Lower leg skin (tissue), 4 donors: Measurements from ENCODE around the gene TBX4. TPM values are rescaled to one million over a fixed set of nuclear protein-coding genes. Genes with fewer than 3 reads are reported as not detected.

ENCODE experiments used
- DNase-seq, 2 donors: peaks; one replicate each; pipeline ENCODE4 v3.0.0-alpha.2; 2019; ENCODE audit warnings: low spot score in 2 of 2
- H3K4me3 ChIP-seq: fragments of 200-600 bp; sonication (generic); 2 replicates; pipeline ENCODE4 v1.5.1; 2017; ENCODE audit warnings: mild to moderate bottlenecking, low read depth; ENCODE audit not compliant: poor library complexity, severe bottlenecking
- POLR2A ChIP-seq, 2 donors: fragments of 450-650 bp; IDR thresholded peaks; one replicate each; pipeline ENCODE4 v1.6.1; 2016 to 2017; ENCODE audit warnings: antibody characterized with exemption in 2 of 2, mild to moderate bottlenecking in 1 of 2, moderate library complexity in 1 of 2
- WGBS, 2 donors: methylation state at CpG; one replicate each; pipeline ENCODE4 v1.1.5; 2018; 5-methylcytosine and 5-hydroxymethylcytosine counted together
- intact Hi-C: fragments of 100-400 bp; cut with DNase I; formaldehyde crosslinking; loops from one replicate; pipeline ENCODE4 v1.15.0; 2023; ENCODE audit warnings: low total_unique reads
- total RNA-seq, 4 donors: library from RNA; depleted of rRNA; stranded (reverse); fragments of >200 nt; gene quantifications; one replicate each; pipeline ENCODE4 v1.1.0, GENCODE V29; 2016
- TF ChIP-seq, protein P1 (sequence below), 3 donors: fragments of 450-650 bp; IDR thresholded peaks; one replicate each; pipeline ENCODE4 v1.5.1; 2016; ENCODE audit warnings: antibody characterized with exemption in 3 of 3, mild to moderate bottlenecking in 3 of 3, moderate library complexity in 2 of 3

The TBX4 gene
- total RNA-seq, 4 donors from 2014 or later: 0.53 TPM; not detected in 3

DNA sequence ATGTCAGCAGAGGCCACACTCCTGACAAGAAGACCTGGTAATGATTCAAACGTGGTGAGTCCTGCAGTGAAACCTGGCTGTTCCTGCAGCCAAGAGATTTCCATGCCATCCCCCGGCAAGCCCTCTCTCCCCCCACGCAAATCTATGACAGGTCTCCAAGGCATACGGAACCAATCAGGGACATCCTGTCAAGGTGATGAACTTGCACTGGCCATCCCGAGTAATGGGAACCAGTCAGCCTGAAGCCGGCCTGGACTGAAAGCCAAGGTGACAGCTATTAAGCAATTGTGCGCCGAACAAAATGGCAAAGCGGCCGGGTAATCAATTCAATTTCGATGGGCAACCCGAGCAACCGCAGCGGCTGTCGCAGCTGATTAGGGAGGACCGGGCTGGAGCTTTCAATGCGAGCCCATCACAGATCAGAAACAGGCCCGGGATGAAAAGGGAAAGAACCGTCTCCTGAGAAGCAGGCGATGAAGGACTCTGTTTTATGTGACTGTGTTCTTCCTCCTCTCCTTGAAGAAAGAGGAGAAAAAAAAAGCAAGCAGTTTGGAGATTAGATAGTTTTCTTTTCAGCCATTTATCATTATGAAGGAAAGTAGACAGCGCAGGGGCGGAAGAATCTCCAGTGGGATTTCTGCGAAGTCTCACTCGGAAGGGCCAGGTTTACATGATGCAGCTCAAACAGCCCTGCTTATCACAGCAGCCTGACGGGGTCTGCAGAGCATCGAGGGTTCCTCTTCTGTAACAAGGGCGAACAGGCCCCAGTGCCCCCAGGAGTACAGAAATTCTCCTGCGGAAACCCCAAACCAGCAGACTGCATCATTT lies 35.2 kb downstream of the TBX4 start:
- DNase-seq: peak in 1 of 2 donors; percentile 81
- TF ChIP-seq, protein P1, sequence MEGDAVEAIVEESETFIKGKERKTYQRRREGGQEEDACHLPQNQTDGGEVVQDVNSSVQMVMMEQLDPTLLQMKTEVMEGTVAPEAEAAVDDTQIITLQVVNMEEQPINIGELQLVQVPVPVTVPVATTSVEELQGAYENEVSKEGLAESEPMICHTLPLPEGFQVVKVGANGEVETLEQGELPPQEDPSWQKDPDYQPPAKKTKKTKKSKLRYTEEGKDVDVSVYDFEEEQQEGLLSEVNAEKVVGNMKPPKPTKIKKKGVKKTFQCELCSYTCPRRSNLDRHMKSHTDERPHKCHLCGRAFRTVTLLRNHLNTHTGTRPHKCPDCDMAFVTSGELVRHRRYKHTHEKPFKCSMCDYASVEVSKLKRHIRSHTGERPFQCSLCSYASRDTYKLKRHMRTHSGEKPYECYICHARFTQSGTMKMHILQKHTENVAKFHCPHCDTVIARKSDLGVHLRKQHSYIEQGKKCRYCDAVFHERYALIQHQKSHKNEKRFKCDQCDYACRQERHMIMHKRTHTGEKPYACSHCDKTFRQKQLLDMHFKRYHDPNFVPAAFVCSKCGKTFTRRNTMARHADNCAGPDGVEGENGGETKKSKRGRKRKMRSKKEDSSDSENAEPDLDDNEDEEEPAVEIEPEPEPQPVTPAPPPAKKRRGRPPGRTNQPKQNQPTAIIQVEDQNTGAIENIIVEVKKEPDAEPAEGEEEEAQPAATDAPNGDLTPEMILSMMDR (IDR thresholded peaks at IDR 0.05): no peak
- no peak for TF ChIP-seq POLR2A (IDR thresholded peaks at IDR 0.05)
- H3K4me3 ChIP-seq: no peak overlapping the region
- intact Hi-C loops: no loop called here
- 83 to 88% methylated on average over 28 of the region's 28 CpGs for WGBS, 2 donors

DNA sequence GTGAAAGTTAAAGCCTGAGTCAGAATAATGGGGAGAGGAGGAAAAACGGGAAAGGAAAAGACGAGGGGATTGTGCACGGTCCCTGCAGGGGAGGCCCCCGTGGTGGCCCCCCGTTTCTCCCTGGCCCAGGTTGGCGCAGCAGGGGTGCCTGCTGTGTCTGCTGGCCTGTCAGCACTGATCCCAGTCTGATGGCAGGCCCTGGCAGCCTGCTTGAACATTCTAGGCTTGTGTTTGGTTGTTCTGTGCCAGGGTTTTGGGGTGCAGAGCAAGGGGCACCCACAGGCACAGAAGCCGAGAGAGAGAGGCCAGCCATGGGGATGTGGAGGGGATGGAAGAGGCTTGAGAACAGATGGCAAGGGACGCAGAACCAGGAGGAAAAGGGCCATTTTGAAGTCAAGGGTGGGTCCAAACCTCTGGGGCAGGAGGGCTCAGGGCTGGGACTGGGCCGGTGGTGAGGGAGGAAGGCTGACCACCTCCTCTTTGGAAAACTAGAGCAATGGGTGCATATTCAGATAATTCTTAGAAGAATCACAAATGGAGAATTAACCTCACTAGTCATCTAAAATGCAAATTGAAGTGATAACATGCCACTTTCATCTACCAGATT lies 35.9 kb downstream of the TBX4 start:
- DNase-seq: peak in 1 of 2 donors; percentile 73
- WGBS, 2 donors: 89 to 90% methylated on average over 8 to 9 of the region's 9 CpGs
- intact Hi-C loops: no loop called here
- TF ChIP-seq POLR2A (IDR thresholded peaks at IDR 0.05): no peak
- TF ChIP-seq, protein P1 (IDR thresholded peaks at IDR 0.05): no peak
- no peak overlapping the region for H3K4me3 ChIP-seq

DNA sequence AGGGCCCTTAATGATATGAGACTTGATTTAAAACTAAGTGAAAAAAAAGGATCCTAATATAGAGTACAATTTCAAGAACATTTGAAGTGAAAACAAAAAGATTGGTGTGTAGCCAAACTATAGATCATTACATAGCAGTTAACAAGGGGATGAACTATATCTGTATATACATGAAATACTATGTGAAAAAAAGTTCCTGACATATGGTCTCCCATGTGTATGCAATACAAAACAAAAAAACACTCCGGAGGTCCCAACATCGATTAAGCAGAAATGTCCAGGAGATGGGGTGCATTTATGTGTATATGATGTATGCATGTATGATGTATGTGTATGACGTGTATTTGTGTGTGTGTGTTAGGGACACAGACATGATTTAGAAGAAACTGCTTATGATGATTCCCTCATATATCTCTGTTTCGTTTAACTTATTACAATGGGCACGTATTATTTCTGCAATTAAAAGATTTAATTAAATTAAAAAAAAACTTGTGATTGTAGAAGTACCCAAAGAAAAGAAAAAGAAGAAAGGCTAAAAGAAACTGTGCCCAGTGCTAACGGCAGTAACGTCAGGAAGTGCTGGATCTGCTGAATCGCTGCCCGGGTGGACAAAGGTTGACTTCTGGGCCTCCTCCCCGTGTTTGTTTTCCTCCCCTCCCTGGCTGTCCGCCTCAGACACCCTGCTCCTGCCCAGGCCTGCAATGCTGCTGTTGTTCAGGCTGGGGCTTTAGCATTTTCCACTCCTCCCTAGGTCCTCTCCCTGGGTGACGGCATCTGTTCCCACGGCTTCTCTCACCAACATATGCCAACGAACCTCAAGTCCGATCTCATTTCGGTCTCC lies 36.9 kb downstream of the TBX4 start:
- TF ChIP-seq POLR2A (IDR thresholded peaks at IDR 0.05): no peak
- TF ChIP-seq, protein P1 (IDR thresholded peaks at IDR 0.05): no peak
- intact Hi-C loops: no loop called here
- peak in 1 of 2 donors; percentile 78 for DNase-seq
- 69 to 76% methylated on average over 16 of the region's 16 CpGs for WGBS, 2 donors
- no peak overlapping the region for H3K4me3 ChIP-seq

DNA sequence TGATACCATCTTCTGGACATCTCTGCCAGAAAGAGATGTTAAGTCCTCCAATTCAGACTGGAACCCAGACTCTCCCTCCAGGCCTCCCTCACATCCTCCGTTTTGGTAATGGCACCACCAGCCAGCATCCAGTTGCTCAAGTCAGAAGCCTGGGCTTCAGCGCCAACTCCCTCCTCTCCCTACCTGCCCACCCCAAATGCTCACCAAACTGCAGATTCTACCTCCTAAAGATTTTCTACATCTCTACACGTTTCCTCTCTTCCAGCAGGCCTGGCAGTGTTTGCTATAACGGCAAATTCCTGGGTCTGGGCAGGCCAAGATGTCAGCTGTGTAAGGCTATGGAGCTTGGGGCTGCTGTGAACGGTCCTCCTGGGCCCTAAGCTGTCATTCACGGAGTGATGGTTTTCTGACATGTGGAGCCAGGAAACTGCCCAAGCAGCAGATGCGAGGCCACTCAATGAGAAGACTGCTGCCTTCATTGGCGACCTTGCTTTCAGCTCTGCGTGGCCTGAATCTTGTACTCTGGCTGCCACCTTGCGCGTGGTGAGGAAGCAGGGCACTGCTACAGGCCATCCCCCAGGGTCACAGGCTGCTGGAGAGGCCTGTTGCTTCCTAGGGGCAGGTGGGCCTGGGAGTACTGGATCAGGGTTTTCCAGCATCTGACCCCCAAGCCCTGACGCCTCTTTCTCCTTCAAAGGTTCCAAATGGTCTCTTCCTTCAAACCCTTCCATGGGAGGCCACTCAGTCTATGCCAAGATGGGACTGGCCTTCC lies 37.7 kb downstream of the TBX4 start:
- intact Hi-C loops: no loop called here
- TF ChIP-seq POLR2A (IDR thresholded peaks at IDR 0.05): no peak
- 89 to 91% methylated on average over 12 of the region's 12 CpGs for WGBS, 2 donors
- H3K4me3 ChIP-seq: no peak overlapping the region
- DNase-seq: no peak

DNA sequence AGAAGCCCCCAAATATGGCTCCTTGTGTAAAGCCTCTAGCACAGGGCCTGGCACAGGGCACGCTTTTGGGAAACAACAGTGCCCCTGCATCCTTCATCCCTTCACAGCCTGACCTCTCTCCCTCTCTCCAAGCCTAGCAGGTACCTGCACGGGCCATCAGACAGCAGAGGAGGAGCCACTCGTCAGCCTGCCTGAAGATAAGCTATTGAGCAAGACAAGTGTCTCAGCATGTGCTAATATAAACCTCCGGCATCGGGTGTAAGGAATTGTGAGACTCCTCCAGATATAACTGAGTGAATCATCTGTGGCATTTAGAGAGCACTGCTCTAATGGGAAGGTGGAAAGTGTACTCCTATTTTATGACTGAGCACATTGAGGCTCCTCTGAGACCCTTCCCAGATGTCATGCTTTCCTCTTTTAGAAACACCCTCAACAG lies 38.3 kb downstream of the TBX4 start:
- DNase-seq: no peak
- WGBS, 2 donors: 68 to 71% methylated on average over 4 to 5 of the region's 5 CpGs
- intact Hi-C loops: no loop called here
- H3K4me3 ChIP-seq: no peak overlapping the region
- TF ChIP-seq, protein P1 (IDR thresholded peaks at IDR 0.05): no peak
- no peak for TF ChIP-seq POLR2A (IDR thresholded peaks at IDR 0.05)
